NB4 (cell line): Measurements from ENCODE around the gene GPX5.

ENCODE experiments used
- CTCF ChIP-seq: IDR thresholded peaks from one replicate; pipeline ENCODE4 v1.5.1; 2012; ENCODE audit warnings: low read depth, low read length
- MAX ChIP-seq: IDR thresholded peaks from 2 replicates; pipeline ENCODE4 v1.6.1; 2011; ENCODE audit warnings: low read depth, low read length
- POLR2A ChIP-seq: IDR thresholded peaks from 2 replicates; pipeline ENCODE4 v1.6.1; 2011; ENCODE audit warnings: mild to moderate bottlenecking; ENCODE audit not compliant: insufficient read length; ENCODE audit errors: extremely low read depth

GRCh38 chr6:28569748-28570147, 44.1 kb downstream of the GPX5 start:
- TF ChIP-seq CTCF (no peak), POLR2A (no peak), MAX (no peak)
